Vagina (tissue), 2 donors: ENCODE measurements around the gene ASTL.

Experiments
- POLR2AphosphoS5 ChIP-seq, 2 donors: sonication (generic); formaldehyde crosslinking; IDR thresholded peaks; one replicate each; pipeline ENCODE4 v1.9.0; 2017; ENCODE audit warnings: antibody characterized with exemption in 2 of 2, mild to moderate bottlenecking in 2 of 2, low read depth in 1 of 2; ENCODE audit not compliant: insufficient read depth in 1 of 2
- TF ChIP-seq, protein P1 (sequence below), 3 experiments: fragments of 450-650 bp in 2 of 3; fragments of 200-600 bp in 1 of 3; sonication (generic) in 1 of 3; IDR thresholded peaks; one replicate each; pipeline ENCODE4 v1.5.1; 2017 to 2019; ENCODE audit warnings: antibody characterized with exemption in 3 of 3, mild to moderate bottlenecking in 2 of 3, moderate library complexity in 2 of 3

DNA sequence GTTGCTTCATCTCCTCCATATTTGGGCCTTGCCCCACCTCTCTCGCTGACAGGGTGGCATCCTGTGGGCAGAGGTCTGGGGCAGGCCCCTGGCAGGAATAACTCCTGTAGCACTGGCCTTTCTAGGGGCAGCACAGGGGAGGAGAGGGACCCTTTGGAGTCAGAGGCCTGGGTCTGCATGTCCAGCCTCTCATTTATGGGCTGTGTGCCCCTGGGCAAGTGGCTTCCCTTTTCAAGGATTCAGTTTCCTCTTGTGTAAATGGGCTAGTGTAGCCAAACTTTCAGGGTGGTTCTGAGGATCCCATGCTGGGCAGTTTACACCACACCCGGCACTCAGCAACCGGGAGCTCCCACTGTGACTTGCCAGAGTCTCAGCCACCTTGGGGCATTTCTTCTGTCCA is 45.4 kb downstream of the ASTL start:
- no peak for TF ChIP-seq POLR2AphosphoS5 (IDR thresholded peaks at IDR 0.05; ENCODE audit: insufficient read depth in 1 of 2, low read depth in 1 of 2)
- TF ChIP-seq, protein P1, sequence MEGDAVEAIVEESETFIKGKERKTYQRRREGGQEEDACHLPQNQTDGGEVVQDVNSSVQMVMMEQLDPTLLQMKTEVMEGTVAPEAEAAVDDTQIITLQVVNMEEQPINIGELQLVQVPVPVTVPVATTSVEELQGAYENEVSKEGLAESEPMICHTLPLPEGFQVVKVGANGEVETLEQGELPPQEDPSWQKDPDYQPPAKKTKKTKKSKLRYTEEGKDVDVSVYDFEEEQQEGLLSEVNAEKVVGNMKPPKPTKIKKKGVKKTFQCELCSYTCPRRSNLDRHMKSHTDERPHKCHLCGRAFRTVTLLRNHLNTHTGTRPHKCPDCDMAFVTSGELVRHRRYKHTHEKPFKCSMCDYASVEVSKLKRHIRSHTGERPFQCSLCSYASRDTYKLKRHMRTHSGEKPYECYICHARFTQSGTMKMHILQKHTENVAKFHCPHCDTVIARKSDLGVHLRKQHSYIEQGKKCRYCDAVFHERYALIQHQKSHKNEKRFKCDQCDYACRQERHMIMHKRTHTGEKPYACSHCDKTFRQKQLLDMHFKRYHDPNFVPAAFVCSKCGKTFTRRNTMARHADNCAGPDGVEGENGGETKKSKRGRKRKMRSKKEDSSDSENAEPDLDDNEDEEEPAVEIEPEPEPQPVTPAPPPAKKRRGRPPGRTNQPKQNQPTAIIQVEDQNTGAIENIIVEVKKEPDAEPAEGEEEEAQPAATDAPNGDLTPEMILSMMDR (IDR thresholded peaks at IDR 0.05), result no peak
